Prostate gland (tissue), 2 donors: ENCODE data around the gene MAMDC2. TPM values are rescaled to one million over a fixed set of nuclear protein-coding genes. Genes with fewer than 3 reads are reported as not detected.
"Not testable (repeated sequence)": the region's sequence is repeated elsewhere in the genome, so short reads cannot be mapped to it uniquely, and the experiment has no call there.

Experiments
- DNase-seq: peaks from one replicate; pipeline ENCODE4 v3.0.0-alpha.2; 2019; ENCODE audit warnings: low spot score
- H3K27ac ChIP-seq, 2 donors: fragments of 200-600 bp; sonication (generic); 2 replicates each; pipeline ENCODE4 v1.5.1; 2017 to 2019
- H3K27me3 ChIP-seq: fragments of 200-600 bp; sonication (generic); replicated peaks from 2 replicates; pipeline ENCODE4 v1.5.1; 2019; ENCODE audit not compliant: insufficient read depth
- H3K36me3 ChIP-seq, 2 donors: fragments of 200-600 bp; sonication (generic); 1 replicate in 1 of 2; 2 replicates in 1 of 2; pipeline versions ENCODE4 v1.5.1 to v1.8.1; 2017 to 2019
- H3K4me1 ChIP-seq: fragments of 200-600 bp; sonication (generic); replicated peaks from 2 replicates; pipeline ENCODE4 v1.5.1; 2019
- H3K4me3 ChIP-seq, 2 donors: fragments of 200-600 bp; sonication (generic); 2 replicates each; pipeline ENCODE4 v1.5.1; 2017 to 2019
- H3K9me3 ChIP-seq: fragments of 200-600 bp; sonication (generic); 2 replicates; pipeline ENCODE4 v1.5.1; 2017
- CTCF ChIP-seq, 4 experiments: fragments of 200-600 bp in 2 of 4; fragments of 450-650 bp in 2 of 4; sonication (generic) in 2 of 4; IDR thresholded peaks; 1 replicate in 3 of 4; 2 replicates in 1 of 4; pipeline ENCODE4 v1.5.1; 2016 to 2019; ENCODE audit warnings: antibody characterized with exemption in 4 of 4, mild to moderate bottlenecking in 2 of 4, moderate library complexity in 2 of 4
- POLR2A ChIP-seq: fragments of 450-650 bp; IDR thresholded peaks from one replicate; pipeline ENCODE4 v1.6.1; 2016; ENCODE audit warnings: antibody characterized with exemption, mild to moderate bottlenecking
- POLR2AphosphoS5 ChIP-seq: sonication (generic); formaldehyde crosslinking; IDR thresholded peaks from one replicate; pipeline ENCODE4 v1.6.1; 2017; ENCODE audit warnings: antibody characterized with exemption
- WGBS: methylation state at CpG from one replicate; pipeline ENCODE4 v1.1.5; 2018; 5-methylcytosine and 5-hydroxymethylcytosine counted together
- intact Hi-C: fragments of 100-400 bp; cut with DNase I; formaldehyde crosslinking; loops from one replicate; pipeline ENCODE4 v1.14.2; 2022
- total RNA-seq, 2 donors: library from RNA; depleted of rRNA; stranded (reverse); fragments of >200 nt; gene quantifications; one replicate each; pipeline ENCODE4 v1.1.0, GENCODE V29; 2016

The MAMDC2 gene
- total RNA-seq, 2 donors from 2014 or later = 4.2 to 33.8 TPM

- Histone ChIP-seq H3K27ac (no peak overlapping the region), H3K9me3 (no peaks in the 10 kb centered on the region), H3K4me1 (no peaks in the 10 kb centered on the region), H3K36me3 (no peaks in the 10 kb centered on the region), H3K4me3 (no peak overlapping the region), H3K27me3 (no peaks in the 10 kb centered on the region)
- WGBS = 90% methylated on average over 3 of the region's 3 CpGs
- no peak for DNase-seq
- intact Hi-C loops = no loop called here
- no peak for TF ChIP-seq CTCF (IDR thresholded peaks at IDR 0.05)
- no peak for TF ChIP-seq POLR2A
- no peak for TF ChIP-seq POLR2AphosphoS5
These were observed 8.0 kb upstream of the MAMDC2 start for GRCh38 chr9:70035691-70036090.

DNA sequence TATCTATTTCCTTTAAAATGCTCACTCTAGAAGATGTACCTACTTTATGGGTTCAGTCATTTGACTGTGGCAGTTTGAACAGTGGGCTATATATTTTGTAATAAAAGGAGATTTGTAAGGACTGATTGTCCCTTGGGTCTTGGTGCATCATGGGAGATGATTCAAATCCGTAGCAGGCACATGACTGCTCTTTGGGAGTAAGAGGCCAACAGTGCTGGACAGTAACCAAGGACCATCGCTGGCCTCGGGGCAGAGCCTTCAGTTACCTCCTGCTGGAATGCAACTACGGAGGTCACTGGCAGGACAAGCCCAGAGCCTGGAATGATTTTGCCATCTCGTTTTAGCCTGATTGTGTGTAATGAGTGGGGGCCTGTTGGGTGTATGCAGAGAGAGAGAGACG lies 7.0 kb upstream of the MAMDC2 start:
- Histone ChIP-seq H3K4me3 (no peak overlapping the region), H3K36me3 (no peaks in the 10 kb centered on the region), H3K27ac (no peak overlapping the region), H3K9me3 (no peaks in the 10 kb centered on the region), H3K27me3 (no peaks in the 10 kb centered on the region), H3K4me1 (no peaks in the 10 kb centered on the region)
- intact Hi-C loops = no loop called here
- DNase-seq = no peak
- 68% methylated on average over 6 of the region's 6 CpGs for WGBS
- TF ChIP-seq POLR2A = no peak
- no peak for TF ChIP-seq CTCF (IDR thresholded peaks at IDR 0.05)
- TF ChIP-seq POLR2AphosphoS5 = no peak

DNA sequence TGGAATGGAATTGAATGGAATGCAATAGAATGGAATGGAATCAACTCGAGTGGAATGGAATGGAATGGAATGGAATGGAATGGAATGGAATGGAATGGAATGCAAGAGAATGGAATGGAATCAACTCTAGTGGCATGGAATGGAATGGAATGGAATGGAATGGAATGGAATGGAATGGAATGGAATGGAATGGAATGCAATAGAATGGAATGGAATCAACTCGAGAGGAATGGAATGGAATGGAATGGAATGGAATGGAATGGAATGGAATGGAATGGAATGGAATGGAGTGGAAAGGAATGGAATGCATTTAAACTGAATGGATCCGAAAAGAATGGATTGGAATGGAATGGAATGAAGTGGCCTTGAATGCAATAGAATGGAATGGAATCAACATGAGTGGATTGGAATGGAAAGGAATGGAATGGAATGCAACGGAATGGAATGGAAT lies 5.5 kb upstream of the MAMDC2 start:
- H3K4me3 ChIP-seq, H3K36me3 ChIP-seq, DNase-seq, H3K27me3 ChIP-seq, intact Hi-C loops, H3K4me1 ChIP-seq, H3K9me3 ChIP-seq, H3K27ac ChIP-seq: not testable (repeated sequence)
- 74% methylated on average over 4 of the region's 4 CpGs for WGBS

- no peak overlapping the region for H3K27ac ChIP-seq
- H3K9me3 ChIP-seq = no peaks in the 10 kb centered on the region
- H3K36me3 ChIP-seq = no peaks in the 10 kb centered on the region
- WGBS = 75% methylated on average over 3 of the region's 3 CpGs
- no peaks in the 10 kb centered on the region for H3K4me1 ChIP-seq
- DNase-seq = no peak
- no peak for TF ChIP-seq POLR2AphosphoS5
- no peak for TF ChIP-seq CTCF (IDR thresholded peaks at IDR 0.05)
- TF ChIP-seq POLR2A = no peak
- H3K27me3 ChIP-seq = no peaks in the 10 kb centered on the region
- no peak overlapping the region for H3K4me3 ChIP-seq
- intact Hi-C loops = loop anchor here (5.0 to 10.0 kb wide), 2 partner anchors 68 to 374 kb away; partner anchors contain the start of gene KLF9
These were observed 3.2 kb upstream of the MAMDC2 start for GRCh38 chr9:70040376-70040903.

- H3K36me3 ChIP-seq = no peaks in the 10 kb centered on the region
- no peaks in the 10 kb centered on the region for H3K27me3 ChIP-seq
- H3K4me3 ChIP-seq = no peak overlapping the region
- TF ChIP-seq CTCF (IDR thresholded peaks at IDR 0.05) = no peak
- no peak for TF ChIP-seq POLR2AphosphoS5
- TF ChIP-seq POLR2A = no peak
- H3K9me3 ChIP-seq = no peaks in the 10 kb centered on the region
- peak overlapping the region; percentile 57 to 77 for H3K27ac ChIP-seq
- no peaks in the 10 kb centered on the region for H3K4me1 ChIP-seq
- no peak for DNase-seq
- 82% methylated on average over 15 of the region's 15 CpGs for WGBS
- intact Hi-C loops = loop anchor here (5.0 to 10.0 kb wide), 2 partner anchors 70 to 372 kb away; partner anchors contain the start of gene KLF9
These were observed 1.0 kb upstream of the MAMDC2 start for GRCh38 chr9:70042461-70043215.
